Brain pericyte (primary cell): ENCODE measurements around the gene NEK7.
"Not testable (repeated sequence)": the region's sequence is repeated elsewhere in the genome, so short reads cannot be mapped to it uniquely, and the experiment has no call there.

Source experiments
- DNase-seq: peaks from one replicate; pipeline ENCODE4 v3.0.0-alpha.2; 2012; ENCODE audit warnings: low read depth, low spot score

The NEK7 gene

DNA sequence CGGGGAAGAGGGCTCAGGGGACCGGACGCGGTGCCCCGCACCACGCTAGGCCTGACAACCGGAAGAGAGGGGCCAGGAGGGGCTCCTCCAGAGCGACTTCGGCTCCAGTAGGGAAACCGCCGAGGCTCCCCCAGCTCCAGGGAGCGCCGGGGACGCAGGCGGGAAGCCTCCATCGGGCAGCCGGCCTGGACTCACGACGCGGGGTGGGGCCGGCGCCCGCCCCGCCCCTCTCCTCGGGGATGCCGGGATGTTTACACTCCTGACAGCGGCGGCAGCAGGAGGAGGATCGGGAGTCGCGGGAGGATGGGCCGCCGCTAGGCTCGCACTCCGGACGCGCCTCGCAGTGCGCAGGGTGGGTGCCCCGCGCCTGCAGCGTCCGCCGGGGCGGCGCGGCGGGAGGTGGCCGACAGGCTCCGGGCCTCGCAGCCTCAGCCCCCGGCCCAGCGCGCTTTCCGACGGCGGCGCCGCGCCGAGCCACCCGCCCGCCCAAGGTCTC, at the start of gene NEK7:
TSS of gene NEK7 (plus strand) at position 254 of the 496 bp plus-strand sequence. CDS start 75,583 bp downstream, outside the sequence.
- DNase-seq = no peak

DNA sequence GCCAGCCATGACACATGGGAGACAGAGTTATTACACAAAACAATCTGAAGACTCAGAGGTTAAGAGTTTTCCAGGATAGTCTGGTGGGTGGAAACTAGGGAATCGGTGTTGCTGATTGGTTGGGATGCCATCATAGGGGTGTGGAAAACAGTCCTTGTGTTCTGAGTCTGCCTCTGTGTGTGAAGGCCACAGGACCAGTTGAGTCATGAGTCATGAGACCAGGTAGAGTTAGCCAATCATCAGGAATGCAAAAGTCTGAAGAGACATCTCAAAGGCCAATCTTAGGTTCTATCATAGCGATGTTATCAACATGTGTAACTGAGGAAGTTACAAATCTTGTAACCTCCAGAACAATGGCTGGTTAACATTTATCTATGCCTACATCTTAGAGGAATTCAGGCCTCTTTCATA, 49.7 kb upstream of the NEK7 start:
- no peak for DNase-seq

DNA sequence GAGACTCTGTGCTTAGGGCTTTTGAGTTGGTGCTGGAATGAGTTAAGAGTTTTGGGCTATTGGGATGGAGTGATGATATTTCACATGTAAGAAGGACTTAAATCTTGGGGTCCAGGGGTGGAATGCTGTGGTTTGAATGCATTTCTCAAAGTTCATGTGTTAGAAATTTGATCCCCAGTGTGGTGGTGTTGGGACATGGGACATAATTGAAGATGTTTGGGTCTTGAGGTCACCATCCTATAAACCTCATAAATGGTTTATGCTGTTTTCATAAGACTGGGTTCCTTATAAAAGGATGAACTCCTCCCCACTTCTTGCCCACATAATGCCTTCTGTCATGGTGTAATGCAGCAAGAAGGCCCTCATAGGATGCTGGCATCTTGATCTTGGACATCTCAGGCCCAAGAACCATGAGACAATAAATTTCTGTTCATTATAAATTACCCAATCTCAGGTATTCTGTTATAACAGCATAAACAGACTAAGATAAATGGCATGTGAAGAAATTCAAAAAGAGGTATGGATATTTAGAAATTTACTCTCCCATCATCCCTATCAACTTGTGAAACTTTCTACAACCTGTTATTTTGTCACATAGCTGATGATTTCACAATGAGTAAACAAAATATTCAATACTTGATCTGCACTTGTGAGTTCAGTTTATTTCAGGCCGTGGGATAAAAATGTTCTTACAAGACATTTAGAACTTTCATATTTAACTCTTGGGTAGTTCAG, 48.0 kb upstream of the NEK7 start:
- DNase-seq = no peak

DNA sequence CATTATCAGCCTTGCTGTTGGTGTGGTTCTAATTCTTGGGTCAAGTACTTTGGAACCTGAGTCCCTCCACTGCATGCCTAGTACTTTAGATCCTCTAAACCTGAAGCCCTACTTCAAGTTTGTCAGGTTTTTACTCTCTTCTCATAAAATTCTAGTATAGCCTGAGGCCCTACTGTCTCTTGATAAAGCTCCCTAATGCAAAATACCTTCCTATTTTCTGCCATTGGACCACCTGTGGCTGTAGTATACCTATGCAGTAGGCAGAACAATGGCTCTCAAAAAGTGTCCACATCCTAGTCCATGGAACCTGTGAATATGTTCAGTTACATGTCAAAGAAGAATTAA, 47.5 kb upstream of the NEK7 start:
- no peak for DNase-seq

DNA sequence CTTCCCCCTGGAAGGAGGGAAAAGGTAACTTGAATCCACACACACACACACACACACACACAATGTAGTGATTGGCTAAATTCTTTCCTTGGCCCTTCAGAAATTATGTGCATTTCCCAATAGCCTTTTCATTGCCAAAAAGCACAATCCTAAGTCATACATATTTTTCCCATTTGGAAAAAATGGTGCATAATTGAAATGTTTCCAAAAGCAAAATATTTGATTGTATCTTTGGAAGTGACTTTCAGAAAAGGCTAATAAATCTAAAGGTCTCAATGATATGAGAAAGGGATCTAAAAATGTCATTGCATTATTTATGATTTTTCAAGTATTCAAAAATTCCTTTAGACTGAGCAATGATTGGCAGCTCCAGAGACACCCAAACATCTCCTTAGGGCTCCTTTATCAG, 43.5 kb upstream of the NEK7 start:
- no peak for DNase-seq

DNA sequence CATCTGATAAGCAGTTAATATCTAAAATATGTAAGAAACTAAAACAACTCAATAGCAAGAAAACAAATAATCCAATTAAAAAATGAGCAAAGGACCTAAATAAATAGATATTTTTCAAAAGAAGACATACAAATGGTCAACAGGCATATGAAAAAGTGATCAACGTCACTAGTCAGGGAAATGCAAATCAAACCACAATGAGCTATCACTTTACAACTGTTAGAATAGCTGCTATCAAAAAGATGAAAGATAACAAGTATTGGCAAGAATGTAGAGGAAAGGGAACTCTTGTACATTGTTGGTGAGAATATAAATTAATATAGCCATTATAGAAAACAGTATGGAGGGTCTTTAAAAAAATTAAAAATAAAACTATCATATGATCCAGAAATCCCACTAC, 40.7 kb upstream of the NEK7 start:
- no peak for DNase-seq

DNA sequence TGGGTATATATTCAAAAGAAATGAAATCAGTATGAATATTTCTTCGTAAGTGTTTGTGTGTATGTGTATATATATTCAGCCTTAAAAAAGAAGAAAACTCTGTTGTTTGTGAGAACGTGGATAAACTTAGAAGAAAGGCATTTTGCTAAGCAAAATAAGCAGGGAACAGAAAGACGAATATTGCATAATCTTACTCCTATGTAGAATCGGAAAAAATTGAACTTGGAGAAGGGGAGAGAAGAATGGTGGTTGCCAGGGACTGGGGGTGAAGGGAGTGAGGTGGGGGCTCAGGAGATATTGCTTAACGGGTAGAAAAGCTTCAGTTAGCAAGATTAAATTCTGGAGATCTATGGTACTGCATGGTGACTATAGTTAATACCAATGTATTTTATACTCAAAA, 40.3 kb upstream of the NEK7 start:
- DNase-seq = no peak

DNA sequence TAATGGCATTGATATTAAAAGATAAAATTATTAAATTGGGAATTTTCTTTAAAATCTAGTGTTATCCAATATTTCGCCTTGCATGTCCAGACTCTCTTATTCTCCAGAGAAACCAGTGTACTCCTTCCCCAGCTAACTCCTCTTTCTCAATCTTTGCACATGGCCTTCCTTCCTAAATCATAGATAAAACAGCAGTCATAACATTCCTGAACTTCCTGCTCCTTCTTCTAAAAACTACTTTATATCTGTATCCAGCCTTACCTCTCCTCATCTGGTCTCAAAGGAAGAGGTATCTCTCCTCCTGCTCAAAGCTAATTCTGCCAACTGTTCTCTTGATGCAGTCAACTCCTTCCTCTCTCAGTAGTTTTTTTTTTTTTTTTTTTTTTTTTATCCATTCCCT, 39.5 kb upstream of the NEK7 start:
- DNase-seq = no peak

DNA sequence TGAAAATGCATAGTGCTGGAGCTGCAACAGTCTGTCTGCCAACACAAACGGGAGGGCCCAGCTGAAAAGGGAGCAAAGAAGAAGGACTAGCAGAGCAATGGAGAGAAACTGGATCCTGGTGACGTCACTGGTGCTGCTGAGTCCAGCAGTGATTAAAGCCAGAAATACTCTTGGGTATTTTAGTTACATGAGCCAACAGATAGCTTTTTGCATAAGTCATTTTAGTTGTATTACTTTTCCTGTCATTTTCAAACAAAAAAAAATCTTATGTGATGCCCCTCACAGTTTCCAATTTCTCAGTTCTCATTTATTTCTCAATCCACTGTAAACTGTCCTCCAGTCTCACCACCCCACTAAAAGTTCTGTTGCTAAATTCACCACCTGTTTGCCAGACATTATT, 38.7 kb upstream of the NEK7 start:
- DNase-seq = peak; percentile 70

DNA sequence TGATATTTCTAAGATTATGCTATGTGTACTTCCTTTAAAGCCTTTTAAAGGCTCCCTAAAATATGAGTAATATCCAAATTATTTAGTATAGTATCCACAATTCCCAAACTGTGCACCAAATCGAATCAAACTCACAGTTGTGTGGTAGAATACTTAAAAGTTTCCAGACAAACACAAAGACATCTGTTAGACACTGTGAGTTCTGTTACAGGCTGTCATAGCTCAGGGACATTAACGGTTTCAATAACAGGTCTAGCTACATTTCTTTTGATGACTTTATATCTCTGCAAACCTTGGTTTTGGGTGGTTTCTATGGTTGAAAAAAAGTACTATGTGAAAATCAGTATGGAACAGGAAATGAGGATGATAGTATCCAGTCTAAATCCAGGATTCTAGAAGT, 36.9 kb upstream of the NEK7 start:
- no peak for DNase-seq

DNA sequence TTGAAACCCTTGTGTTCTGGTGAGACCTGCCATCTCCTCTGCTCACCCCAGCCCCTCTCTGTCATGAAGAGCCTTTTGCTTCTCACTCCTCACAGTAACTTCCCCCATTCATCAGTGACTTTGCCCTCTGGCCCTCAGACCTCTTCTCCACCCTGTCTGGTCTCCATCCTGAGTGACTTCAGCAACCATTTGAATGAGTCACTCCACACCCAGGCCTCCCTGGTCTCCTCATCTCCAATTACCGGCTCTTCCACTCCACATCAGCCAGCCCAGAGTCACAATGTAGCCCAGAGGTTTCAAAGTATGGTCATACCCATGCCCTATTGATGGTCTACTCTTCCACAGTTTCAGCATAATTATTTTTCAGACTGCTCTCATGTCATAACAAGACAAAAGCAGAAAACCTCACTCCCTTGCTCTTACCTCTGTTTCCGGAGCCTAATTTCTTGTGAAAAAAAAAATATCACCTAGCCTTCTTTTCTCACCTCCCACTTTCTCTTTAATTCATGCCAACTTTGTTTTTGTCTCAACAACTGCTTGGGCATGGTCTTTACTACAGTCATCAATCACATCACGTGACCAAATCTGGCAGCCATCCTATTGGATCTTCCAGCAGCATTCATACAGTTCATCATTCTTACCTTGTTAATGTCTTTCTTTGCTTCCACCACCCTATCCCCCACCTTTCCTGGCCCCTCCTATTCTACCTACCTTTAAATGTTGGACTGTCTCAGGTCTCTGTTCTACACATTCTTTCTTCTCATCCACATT, 35.6 kb upstream of the NEK7 start:
- no peak for DNase-seq

DNA sequence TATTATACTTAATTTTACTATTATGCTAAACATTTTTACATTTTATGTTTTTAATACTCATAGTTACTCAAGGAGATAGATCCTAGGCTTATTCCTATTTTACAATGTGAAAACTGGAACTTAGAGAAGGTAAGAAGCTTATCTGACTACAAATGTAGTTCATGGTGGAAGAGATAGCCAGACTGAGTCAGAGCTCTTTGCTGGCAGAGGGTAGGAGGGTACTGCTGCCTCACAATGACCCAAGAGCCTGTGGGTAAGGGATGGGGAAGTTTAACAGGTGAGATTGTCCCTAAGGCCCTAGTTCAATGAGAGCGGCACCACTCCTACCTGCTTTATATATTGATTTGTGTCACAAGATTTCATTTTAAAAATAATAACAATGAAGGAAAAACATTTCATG, 34.1 kb upstream of the NEK7 start:
- no peak for DNase-seq

DNA sequence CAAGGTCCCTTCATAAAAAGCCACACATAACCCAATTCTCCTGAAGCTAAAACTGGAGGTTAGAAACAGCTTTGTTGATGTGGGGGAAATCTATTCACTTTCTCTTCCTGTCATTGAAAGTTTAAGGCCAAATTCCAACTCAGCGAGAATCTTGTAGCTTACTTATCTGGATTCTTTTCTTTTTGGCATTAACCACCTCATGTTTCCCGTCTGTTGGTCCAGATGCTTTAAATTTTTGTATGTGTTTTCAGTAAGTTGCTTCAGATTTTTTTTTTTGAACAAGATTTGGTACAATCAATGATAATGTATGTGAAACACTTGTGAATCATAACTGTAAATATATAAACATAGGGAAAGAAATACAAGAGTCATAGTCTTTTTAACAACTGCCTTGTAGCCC, 33.7 kb upstream of the NEK7 start:
- DNase-seq = no peak

DNA sequence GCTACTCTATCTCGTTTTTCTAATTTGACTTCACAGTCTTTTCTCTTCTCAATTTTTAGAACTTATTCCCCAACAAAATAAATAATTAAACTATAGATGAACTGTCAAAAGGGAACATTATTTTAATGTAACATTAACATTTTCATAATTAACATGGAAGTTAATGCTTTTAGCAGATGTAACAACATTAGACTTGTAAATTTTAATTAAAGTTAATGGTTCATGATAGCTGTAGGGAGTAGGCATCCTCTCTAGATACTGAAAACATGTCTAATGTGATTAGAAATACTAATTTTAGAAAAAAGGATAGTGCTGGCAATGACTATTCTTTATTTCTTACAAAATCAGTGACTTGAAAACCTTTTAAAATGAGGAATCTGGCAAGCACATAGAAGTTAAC, 32.1 kb upstream of the NEK7 start:
- DNase-seq = no peak

DNA sequence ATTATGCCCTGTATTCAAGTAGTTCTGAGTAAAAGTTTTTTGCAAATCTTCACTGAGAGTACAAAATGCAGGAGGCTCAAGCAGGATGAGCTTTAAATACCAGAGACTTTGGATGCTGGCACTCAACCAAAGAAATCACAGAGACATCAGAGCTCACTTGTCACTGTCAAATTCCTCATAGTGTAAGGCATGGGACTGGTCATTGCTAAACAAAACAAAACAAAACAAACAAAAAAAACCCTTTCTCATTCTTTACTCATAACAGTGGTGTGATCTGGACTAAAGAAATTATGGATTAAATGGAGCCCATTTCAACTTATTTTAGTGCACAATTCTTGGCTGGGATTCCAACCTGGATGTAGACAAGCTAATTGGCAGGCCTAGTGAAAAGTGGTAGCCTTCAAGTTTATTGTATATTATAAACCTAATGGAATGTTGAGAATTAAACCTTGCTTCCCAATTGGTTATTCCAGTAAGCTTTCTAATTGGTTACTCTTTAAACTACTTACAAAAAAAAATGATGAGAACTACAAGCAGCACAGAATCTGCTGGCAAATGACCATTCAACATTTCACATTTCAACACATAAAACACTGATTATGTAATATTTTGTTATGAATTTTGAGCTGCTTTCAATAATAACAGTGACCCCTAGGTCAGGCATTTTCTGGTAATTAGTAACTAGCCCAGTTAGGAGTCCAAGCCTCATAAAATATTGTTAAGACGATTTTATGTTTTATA, 30.6 kb upstream of the NEK7 start:
- peak; percentile 7 for DNase-seq

DNA sequence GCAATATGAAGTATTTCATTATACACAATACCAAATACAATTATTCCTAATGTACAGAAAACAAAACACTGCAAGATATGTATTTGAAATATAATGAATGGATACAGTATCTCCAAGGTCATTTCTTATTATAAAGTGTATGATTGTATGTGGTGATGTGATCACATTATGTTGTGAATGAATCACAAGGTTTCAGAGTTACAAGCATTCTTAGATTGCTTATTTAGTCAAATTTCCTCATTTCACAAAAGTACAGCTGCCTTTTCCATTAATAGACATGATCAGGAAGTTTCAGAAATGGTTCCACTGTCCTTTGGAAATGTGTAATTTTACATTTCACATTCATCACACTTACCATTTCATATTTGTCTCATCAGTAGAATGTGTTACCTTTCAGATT, 28.3 kb upstream of the NEK7 start:
- DNase-seq = no peak

DNA sequence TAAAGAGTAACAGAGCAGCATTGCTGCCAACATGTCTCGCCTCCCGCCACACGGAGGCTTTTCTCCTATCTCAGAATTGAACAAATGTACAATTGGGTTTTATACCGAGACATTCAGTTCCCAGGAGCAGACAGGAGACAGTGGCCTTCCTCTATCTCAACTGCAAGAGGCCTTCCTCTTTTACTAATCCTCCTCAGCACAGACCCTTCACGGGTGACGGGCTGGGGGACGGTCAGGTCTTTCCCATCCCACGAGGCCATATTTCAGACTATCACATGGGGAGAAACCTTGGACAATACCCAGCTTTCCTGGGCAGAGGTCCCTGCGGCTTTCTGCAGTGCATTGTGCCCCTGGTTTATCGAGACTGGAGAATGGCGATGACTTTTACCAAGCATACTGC, 26.7 kb upstream of the NEK7 start:
- DNase-seq = not testable (repeated sequence)

DNA sequence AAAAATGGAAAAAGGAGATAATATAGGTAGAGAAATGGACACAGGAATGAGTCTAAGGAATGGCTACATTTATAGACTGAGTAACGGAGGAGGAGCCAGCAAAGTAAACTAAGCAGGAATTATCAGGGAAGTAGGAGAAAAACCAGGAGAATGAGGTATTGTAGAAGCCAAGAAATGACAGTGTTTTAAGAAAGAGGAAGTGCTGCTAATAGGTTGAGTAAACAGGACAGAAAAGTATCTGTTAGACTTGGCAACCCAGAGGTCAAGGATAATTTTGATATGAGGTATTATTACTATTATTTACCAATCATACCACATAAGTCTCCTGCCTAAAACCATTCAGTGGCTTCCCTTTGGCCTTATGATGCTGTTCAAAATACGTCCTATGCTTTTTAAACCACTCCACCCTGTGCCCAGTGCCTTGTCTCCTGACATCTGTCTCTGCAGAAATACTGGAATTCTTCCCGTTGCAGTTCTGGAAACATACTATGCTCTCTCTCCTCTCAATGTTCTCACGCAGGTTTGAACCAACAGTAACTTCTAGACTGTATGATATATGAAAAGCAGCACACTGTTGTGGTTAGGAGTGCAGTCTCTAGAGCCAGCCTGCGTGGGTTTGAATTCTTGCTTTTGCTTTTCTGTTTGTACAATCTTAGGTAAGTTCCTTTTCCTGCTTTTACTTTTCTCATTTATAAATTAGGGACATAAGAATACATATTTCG, 24.6 kb upstream of the NEK7 start:
- DNase-seq = no peak

DNA sequence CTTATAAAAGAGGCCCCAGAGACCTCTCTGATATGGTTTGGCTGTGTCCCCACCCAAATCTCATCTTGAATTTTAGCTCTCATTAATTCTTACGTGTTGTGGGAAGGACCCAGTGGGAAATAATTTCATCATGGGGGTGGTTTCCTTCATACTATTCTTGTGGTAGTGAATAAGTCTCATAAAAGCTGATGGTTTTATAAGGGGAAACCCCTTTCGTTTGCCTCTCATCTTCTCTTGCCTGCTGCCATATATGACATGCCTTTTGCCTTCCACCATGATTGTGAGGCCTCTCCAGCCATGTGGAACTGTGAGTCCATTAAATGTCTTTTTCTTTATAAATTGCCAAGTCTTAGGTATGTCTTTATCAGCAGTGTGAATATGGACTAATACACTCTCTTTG, 22.5 kb upstream of the NEK7 start:
- no peak for DNase-seq

DNA sequence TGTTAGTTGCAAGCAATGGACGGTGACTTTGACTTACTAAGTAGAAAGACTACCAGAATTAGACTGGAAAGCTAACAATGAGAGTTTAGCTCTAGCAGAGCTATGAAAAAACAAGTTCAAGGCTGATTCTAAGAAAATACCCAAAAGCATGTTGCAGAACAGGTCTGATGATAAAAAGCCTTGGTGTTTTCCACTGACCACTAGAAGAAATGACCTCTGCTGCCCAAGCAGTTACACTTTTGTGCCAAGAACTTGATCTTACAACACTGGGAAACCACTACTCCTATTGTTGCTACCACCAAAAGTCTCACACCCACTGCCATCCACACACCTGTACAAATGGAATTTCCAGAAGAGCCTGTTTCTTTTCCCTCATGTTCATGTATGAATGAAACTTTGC, 21.4 kb upstream of the NEK7 start:
- no peak for DNase-seq

DNA sequence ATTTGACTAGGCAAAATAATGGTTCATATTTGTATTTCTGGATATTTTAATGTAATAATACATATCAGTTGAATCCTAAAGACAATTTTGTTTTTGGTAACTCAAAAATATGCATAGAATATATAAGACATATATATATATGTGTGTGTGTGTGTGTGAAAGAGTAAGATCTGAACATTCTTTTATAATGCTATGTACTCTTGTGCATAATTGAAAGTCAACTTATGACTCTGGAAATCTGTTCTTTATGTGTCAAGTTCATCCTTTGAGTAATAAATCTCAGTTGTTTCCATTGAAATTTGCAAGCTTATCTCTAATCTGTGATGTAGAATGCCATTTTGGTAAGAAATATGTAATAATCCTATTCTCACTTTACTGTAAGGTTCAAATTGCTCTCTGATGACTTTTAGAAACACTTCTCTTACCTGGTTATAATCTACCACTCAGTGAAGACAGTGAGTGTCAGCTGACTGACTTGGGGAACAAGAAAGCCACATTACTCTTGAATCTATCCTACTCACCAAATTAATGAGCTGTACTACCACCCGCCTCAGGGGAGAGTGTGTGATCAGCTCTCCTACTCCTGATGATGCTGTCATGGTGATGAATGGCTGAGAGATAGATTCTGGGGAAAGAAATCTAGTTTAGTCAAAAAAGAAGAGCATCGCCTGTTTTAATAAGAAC, 15.0 kb upstream of the NEK7 start:
- DNase-seq = no peak
